ENCODE data around the gene KIF26B. TPM values are rescaled to one million over a fixed set of nuclear protein-coding genes. Genes with fewer than 3 reads are reported as not detected.
"Not testable (repeated sequence)": the region's sequence is repeated elsewhere in the genome, so short reads cannot be mapped to it uniquely, and the experiment has no call there.

KIF26B gene
- total RNA-seq, 1 donor from 2014 or later = 3.8 TPM

DNA sequence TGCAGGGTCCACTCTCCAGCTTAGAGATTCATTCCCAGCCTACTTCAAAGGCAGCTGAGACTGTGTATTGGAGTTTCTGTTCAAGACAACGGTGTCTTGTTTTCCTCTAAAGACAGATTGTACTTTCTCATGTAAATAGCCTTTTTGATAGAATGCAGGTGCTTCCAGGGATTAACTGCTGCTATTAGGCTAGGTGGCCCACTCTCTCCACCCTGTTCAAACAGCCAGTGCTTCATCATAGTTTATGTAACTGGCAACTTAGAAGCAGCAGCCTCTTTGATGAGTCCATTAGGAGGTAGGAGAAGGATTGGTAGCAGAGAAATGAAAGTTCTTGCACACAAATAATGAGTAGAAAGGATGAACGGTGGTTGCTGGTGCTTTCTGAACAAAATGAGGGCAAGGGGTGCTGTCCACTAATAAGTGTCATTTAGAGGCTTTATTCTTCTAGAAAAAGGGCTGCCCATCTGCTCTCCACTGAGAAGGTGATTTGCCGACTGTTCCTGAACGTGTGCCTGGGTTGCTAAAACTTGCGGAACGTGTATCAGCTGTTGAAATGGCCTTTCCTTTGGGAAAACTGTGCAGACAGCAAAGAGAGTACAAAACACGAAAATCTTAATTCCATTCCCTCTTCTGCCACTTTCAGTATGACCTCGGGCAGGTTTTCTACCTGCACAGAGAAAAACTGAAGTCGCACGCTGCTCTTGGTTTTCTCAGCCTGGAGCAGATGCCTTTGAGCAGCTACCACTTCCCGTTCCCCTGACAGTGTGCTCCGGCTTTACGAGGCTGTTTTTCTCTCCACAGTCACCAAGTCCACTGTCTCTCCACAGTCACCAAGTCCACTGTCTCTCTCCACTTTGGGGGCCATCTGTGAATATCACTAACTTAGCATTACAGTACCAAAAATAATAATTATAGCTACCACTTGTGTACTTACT lies 228.9 kb downstream of the KIF26B start:
- intact Hi-C loops (cut with DNase I) = no loop called here
- ATAC-seq (no peak), DNase-seq (ENCODE audit: missing footprints) (no peak)

DNA sequence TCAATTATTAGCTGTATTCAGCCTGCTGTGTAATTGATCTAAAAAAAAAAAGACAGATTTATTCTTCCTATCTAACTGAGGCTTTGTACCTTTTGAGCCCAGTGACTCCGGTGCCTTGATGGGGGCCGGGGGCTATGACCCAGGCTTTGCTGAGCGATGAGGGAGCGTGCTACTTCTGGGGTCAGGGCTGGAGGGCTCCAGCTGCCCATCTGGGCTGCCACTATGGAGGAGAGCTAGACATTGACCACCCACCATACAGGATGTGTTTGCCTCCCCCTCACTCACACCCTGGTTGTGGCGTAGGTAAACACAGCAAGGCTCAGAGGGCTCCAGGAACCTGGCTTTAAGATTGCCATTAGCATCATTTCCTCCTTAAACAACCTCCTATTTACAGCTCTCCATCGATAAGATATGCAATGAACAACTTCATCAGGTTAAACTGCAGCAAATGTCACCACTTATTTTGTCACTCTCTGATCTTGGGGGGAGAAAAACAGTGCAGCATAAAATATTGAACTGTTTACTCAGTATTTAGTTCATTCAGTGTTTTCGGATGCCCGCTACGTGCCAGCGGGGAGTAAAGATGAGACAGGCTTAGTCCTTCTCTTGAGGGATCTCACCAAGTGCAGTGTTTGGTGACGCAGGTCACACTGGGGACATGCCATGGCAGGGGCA lies 231.6 kb downstream of the KIF26B start:
- DNase-seq (ENCODE audit: missing footprints) (no peak), ATAC-seq (no peak)
- intact Hi-C loops (cut with DNase I) = no loop called here

DNA sequence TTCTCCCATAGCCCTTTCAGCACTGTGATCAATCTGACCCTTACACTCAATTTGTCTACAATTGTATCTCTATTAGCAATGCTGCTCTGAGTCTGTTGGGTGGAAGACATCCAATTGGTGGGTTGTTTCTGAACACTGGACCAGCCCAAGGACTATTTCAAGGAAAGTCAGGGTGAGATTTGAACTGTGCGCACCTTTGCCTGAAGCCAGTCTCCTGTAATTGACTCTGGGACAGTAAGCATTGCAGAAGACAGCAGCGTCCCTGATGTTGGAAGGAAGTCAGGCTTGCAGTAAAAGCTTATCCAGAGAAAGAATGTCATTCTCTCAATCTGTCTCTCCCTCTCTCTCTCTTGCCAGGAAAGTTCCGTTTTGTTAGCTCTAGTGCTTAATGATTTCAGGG lies 233.9 kb downstream of the KIF26B start:
- no peak for ATAC-seq
- intact Hi-C loops (cut with DNase I) = no loop called here
- DNase-seq (ENCODE audit: missing footprints) = no peak

DNA sequence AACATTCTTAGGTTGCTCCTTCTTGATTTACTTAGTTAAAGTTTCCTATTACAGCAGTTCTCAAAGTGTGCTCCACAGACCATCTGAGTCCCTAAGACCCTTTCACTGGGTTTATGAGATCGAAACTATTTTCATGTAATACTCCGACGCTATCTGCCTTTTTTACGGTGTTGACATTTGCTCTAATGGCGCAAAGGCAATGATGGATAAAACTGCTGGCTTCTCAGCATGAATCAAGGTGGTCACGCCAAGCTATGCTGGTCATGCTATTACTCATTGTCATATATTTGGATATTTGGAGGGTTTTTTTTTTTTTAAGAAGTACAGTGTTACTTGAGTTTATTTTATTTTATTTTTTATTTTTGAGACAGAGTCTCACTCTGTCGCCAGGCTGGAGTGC lies 235.1 kb downstream of the KIF26B start:
- ATAC-seq (no peak), DNase-seq (ENCODE audit: missing footprints) (no peak)
- intact Hi-C loops (cut with DNase I) = no loop called here

DNA sequence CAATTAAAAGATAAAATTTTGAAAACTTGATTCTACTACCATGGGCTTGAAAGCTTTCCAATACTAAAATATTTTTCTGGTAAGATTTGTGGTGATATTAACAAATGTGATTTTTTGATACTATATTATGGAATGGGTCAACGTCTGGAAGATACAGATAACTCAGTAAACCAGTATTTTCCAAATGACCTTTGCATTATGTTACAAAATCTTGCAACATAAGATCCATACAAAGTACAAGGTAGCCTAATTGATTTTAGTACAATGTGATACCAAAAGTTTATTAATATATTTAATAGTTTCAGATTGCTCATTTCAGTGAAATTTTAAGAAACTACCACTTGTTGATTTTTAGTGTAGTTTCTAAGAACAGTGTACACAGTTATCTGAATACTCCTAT lies 236.2 kb downstream of the KIF26B start:
- no peak for DNase-seq (ENCODE audit: missing footprints)
- intact Hi-C loops (cut with DNase I) = no loop called here
- ATAC-seq = no peak

DNA sequence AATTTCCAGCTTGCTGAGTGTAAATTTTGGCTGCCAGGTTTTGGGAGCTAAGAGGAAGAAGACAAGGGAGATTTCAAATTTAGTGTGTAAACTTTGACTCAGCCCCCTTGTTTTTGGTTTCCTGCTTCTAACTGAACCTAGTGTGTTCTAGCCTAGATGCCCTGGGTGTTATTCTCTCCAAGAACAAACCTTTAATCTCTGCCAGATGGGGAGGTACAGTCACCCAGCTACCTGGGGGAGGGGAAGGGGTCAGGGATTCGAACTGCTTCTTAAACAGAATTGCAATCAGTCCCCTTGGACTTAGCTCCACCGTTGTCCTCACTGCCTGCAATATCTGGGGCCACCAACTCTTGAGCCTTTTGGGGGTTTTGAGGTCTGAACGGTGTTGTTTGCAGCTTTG lies 238.9 kb downstream of the KIF26B start:
- ATAC-seq (no peak), DNase-seq (ENCODE audit: missing footprints) (no peak)
- intact Hi-C loops (cut with DNase I) = no loop called here

DNA sequence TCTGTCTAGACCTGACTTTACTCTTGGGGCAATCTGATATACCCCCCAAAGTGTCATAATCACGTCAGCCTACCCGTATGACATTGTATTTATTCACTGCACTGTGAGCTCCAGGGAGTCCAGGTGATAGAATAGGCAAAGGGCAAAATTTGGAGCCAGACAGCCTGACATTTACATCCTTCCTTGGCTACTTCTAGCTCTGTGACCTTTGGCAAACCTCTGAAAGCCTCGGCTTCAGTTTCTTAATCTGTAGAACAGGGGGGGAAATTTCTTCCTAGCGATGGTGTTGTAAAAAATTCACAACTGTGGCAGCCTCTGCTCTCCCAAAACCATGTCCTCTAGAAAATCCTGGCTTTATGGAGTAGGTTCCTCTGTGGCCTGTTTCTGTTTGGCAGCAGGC lies 240.9 kb downstream of the KIF26B start:
- no peak for DNase-seq (ENCODE audit: missing footprints)
- ATAC-seq = no peak
- intact Hi-C loops (cut with DNase I) = no loop called here

DNA sequence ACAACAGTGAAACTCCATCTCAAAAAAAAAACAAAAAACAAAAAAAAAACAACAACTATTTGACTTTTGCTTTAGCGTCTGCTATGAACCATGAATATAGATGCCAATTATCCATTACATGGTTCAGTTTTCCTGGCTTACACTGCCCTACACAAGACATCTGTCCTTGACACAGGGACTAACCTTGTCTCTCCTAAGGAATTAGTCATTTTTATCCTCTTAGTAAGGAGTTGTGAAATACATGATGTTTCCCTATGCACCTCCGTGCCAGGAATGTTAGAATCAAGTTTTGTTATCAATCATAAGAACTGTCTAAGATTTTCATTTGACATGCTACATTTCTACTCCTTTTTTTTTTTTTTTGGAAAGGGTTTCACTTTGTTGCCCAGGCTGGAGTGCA lies 241.8 kb downstream of the KIF26B start:
- intact Hi-C loops (cut with DNase I) = no loop called here
- ATAC-seq = no peak
- no peak for DNase-seq (ENCODE audit: missing footprints)

DNA sequence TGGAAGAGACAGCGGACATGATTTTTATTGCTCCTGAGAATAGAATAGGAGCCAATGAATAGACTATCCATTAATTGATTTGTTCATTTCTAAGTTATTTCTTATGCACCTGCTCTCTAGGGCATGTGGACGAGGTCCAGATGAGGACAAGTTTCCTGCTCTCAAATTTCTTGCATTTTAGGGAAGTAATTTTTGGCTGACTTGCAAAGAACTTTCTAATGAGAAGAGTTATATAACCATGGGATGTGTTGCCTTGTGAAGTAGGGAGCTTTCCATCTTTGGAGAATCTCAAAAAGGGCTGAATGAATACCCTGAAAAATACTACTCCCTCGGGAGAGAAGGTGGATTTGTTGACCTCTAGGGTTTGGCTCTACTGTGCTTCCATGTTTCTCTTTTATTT lies 243.0 kb downstream of the KIF26B start:
- DNase-seq (ENCODE audit: missing footprints) = no peak
- no peak for ATAC-seq
- intact Hi-C loops (cut with DNase I) = no loop called here

DNA sequence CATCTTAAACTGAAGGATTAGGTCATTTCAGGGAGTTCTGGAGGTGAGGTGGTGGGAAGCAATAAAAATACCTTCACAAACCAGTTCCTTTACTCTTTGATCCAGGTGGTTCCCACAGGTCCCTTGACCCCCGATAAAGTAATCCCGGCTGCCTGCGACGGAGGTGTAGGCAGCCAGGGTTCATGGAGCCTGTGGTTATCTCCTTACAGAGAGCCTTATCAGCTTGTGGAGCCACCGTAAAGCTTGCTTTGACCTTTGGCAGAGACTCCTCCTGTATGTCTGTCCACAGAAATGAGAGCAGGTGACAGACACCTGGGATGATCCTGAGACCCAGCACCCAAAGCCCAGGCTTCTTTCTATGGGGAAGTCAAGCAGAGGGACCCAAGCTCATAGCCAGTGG lies 243.4 kb downstream of the KIF26B start:
- DNase-seq (ENCODE audit: missing footprints) (no peak), ATAC-seq (no peak)
- intact Hi-C loops (cut with DNase I) = no loop called here

DNA sequence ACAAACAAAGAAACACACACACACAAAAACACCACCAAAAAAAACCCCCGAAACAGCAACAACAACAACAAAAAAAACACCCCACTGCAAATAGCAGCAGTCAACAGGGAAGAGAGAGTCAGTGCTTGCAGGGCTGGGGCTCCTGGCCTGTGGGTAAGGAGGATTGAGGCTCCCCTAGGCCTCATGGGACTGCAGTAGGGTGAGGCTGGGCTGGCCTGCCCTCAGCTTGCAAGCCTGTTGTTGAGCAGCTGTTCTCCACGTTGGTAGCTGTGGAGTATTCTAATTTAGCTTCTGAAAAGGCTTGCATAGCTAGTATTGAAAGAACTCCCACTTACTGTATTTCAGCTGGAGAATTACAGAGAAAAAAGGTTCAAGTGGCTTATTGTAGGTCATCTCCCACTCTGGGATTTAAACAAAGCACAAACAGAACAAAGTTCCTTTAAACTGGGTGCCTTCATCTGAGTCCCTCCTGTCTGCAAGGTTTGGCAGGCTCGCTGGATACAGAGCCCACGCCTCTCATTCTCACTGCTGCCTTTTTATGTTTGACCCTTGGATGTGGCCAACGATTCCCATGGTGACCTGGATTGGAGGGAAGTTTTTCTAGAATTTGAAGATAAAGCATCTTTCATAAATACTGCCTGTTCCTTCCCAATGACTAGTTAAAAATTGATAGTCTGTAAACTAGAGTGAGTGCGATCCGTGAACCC lies 247.2 kb downstream of the KIF26B start:
- ATAC-seq = no peak
- intact Hi-C loops (cut with DNase I) = no loop called here
- DNase-seq (ENCODE audit: missing footprints) = no peak

DNA sequence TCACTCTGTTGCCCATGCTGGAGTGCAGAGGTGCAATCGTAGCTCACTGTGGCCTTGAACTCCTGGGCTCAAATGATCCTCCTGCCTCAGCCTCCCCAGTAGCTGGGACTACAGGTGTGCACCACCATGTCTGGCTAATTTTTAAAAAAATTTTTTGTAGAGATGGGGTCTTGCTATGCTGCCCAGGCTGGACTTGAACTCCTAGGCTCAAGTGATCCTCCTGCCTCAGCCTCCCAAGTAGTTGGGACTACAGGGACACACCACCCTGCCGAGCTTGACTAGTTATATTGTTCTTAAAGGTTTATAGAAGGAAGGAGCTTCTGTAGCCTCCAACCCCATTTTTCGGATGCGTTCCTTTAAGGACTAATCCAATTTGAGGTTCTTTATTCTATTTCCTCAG lies 248.2 kb downstream of the KIF26B start:
- DNase-seq (ENCODE audit: missing footprints); intact Hi-C loops (cut with DNase I); ATAC-seq: not testable (repeated sequence)

DNA sequence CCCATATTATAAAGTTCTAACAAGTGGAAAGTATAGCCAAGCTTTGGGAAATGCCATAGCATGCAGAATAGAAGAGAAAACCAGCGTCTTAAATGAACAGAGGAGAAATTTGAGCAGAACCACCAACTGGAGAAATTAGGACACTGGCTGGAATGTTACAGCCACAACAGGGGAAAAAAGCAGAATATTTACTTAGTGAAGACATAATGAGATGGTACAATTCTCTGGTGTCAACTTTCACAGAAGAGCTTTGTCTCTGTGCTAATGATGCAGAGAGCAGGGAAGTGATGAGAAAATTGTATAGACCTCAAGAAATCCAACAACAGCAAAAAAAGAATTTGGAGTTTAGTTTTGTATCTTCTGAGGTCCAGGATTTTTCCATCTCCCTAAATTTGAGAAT lies 249.7 kb downstream of the KIF26B start:
- ATAC-seq = no peak
- no peak for DNase-seq (ENCODE audit: missing footprints)
- intact Hi-C loops (cut with DNase I) = no loop called here

DNA sequence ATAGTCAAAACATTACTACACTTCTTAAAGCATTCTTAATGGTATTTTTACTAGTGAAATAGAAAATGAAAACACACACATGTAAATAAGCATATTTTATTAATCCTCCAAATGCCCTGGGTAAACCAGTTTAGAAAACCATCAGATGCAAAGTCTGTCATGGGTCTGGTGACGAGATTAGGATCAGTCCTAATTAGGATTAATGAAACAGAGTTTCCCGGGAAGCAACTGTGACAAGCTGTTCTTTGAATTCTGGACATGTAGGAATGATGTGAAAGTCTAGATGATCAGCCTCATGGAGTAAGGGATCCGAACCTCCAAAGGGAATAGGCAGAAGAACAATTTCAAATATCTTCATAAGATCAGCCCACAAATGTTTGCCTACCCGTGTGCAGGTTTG lies 250.2 kb downstream of the KIF26B start:
- ATAC-seq (no peak), DNase-seq (ENCODE audit: missing footprints) (no peak)
- intact Hi-C loops (cut with DNase I) = no loop called here

DNA sequence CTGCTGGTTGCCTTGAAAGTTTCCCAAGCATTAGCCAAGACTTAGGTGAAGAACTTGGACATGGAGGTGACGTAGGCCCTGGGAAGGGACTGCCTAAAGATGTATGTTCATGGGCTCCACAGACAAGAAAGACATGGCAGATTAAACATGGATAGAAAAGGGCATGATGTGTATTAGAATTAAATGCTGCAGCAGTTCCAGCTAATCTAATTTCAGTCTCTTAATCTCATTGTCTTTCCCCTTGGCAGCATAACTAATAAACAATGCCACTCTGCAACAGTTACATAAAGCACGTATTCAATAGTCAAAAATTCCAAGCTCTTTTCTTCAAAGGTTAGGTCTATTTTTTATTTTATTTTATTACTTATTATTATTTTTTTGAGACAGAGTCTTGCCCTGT lies 251.6 kb downstream of the KIF26B start:
- intact Hi-C loops (cut with DNase I) = no loop called here
- DNase-seq (ENCODE audit: missing footprints) = no peak
- ATAC-seq = no peak

DNA sequence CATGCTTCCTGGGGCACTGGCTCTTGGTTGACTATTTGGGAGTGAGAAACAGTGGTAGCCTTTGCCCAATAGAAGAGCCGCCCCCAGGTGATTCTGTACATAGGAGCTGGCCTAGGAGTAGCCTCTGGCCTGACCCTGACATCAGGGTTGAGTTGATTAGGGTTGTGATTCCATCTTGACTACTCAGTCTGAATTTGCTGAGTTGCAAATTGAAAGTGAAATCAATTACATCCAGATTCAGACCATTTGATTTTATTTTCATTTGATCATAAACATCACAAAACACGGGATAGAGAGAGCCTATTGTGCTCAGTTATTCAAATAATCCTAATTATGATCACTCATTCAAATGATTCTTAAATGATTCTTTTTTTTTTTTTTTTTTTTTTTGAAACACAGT lies 253.2 kb downstream of the KIF26B start:
- intact Hi-C loops (cut with DNase I) = no loop called here

DNA sequence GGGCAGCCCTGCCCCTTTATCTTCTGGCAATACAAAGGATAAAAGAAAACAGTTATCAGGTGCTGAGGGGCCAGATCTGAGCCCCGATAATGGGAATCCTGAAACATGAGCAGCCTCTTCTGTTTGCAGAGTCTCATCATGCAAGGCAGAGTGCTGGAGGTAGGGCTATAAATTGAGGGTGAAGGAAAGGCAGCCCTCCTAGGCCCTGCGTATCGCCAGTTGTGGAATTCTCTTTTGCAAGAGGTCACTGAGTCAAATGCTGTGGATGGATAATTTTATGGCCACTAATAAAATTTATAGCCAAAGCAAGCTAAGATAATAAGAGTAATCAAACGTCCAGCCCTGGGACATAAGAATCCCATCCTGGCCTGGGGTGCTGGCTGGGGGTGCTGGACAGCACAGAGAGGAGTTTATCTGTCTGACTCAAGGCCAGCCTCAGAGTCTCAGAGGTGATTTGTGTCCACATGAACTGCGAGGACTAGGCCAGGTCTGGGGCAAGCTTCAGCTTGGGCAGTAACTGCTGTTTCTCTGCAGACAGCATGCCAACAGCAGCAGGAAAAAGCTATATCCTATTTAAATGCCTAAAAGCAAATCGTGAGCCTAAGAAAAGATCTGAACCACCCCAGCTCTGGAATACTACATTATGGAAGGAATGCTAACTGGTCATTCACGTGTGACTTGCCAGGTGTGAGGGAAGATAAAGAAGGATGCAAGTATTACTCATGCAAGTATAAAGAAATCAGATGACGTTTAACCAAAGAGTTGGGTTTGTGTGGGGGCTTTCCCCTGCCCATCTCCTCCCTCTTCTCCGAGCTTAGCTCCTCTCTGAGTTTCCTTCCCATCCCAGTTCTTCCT lies 254.8 kb downstream of the KIF26B start:
- intact Hi-C loops (cut with DNase I) = no loop called here
- no peak for ATAC-seq
- no peak for DNase-seq (ENCODE audit: missing footprints)

More for the DNA sequence above, 253.2 kb downstream of the KIF26B start:
- ATAC-seq (no peak), DNase-seq (ENCODE audit: missing footprints) (no peak)

DNA sequence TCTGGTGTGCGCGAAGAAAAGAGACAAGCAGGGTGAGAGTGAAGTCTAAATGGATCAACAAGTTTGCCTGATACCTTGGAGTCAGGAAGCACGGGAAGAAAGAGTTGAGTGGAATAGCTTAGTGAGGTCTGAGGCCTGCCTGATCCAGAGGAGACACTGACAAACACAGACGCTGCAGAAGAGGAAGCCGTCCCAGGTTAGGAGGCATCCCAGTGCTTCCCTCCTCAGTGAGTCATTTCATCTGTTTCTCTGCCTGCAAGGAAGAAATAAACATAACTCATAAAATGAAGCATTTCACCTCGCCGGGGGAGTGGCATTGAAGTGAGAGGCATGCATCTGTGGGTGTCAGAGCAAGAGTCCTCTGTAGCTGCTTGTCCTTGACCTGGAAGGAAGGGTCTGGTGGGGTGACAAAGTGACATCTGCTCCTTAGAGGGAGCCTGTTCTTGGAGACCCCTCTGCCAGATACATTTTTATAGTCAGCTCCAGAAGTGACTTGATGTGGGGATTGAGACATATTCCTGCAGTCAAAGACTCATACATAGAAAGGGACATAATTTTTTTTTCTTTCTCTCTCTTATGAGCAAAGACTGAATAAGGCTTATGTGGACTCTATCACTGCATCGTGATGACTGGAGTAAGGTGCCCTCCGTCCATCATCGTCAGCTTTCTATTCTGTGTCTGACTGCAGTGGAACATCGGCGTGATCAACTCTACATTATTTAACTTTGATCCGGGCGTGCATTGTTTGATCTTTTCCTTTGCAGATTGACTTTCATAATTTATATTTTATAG lies 256.7 kb downstream of the KIF26B start:
- intact Hi-C loops (cut with DNase I) = no loop called here
- DNase-seq (ENCODE audit: missing footprints) (no peak), ATAC-seq (no peak)

All from Right ventricle myocardium inferior (tissue), 1 donor.